ENCODE data around the gene AP2M1.

DNA sequence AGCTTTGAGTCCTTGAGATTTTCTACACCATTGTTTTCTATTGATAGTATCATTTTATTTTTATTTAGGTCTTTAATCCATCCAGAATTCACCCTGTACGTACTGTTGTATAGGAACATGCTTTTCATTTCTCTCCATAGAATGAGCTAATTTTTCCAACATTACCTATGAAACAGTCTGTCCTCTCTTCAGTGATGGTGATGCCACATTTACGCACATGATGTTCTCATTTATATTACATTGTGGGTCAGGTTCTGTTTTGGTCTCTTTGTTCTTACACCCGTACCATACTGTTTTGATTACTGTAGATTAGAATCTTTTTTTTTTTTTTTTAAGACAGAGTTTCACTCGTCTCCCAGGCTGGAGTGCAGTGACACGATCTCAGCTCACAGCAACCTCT lies 37.1 kb downstream of the AP2M1 start:
- TF ChIP-seq GATA2 (IDR thresholded peaks at IDR 0.05; ENCODE audit: low read depth, low read length) (no peak), GATA3 (IDR thresholded peaks at IDR 0.05; ENCODE audit: low read depth, low read length) (0 out of 2 replicates have a peak, but pooled peaks have one; percentile 7)

Measured in SH-SY5Y (cell line).